Lung (tissue), 12 donors: ENCODE results near the gene SLC16A5. TPM values are rescaled to one million over a fixed set of nuclear protein-coding genes. Genes with fewer than 3 reads are reported as not detected.

Experiments used
- ATAC-seq: fragments of 200-7000 bp; cut with Tn5 transposase; one replicate; pipeline ENCODE4 v1.9.1; 2020; ENCODE audit warnings: moderate number of reproducible peaks; ENCODE audit not compliant: insufficient read depth, low FRiP score
- DNase-seq, 3 donors: peaks; one replicate each; pipeline ENCODE4 v3.0.0-alpha.2; 2013 to 2017
- H3K27ac ChIP-seq, 2 donors: one replicate each; pipeline ENCODE4 v1.5.1; 2013; ENCODE audit warnings: mild to moderate bottlenecking in 2 of 2, moderate library complexity in 2 of 2, control low read depth in 1 of 2, inconsistent platforms in 1 of 2, low read depth in 1 of 2, low read length in 1 of 2
- H3K27me3 ChIP-seq, 3 donors: one replicate each; pipeline ENCODE4 v1.5.1; 2013; ENCODE audit warnings: low read length in 2 of 3; ENCODE audit not compliant: control insufficient read depth in 3 of 3, insufficient read depth in 3 of 3
- H3K36me3 ChIP-seq, 4 donors: one replicate each; pipeline ENCODE4 v1.5.1; 2013; ENCODE audit warnings: low read length in 4 of 4, mild to moderate bottlenecking in 1 of 4, moderate library complexity in 1 of 4; ENCODE audit not compliant: control insufficient read depth in 4 of 4, insufficient read depth in 4 of 4
- H3K4me1 ChIP-seq, 5 donors: one replicate each; pipeline ENCODE4 v1.5.1; 2013; ENCODE audit warnings: low read length in 5 of 5, mild to moderate bottlenecking in 2 of 5, moderate library complexity in 1 of 5; ENCODE audit not compliant: control insufficient read depth in 5 of 5, insufficient read depth in 5 of 5
- H3K4me3 ChIP-seq: one replicate; pipeline ENCODE4 v1.5.1; 2013; ENCODE audit warnings: mild to moderate bottlenecking, control low read depth, moderate library complexity
- H3K9ac ChIP-seq, 2 donors: one replicate each; pipeline ENCODE4 v1.5.1; 2013; ENCODE audit warnings: low read length in 2 of 2, control low read depth in 1 of 2; ENCODE audit not compliant: insufficient read depth in 1 of 2
- H3K9me3 ChIP-seq, 4 donors: one replicate each; pipeline ENCODE4 v1.5.1; 2013; ENCODE audit warnings: low read length in 3 of 4, mild to moderate bottlenecking in 1 of 4, moderate library complexity in 1 of 4; ENCODE audit not compliant: control insufficient read depth in 4 of 4, insufficient read depth in 3 of 4
- WGBS, 2 donors: extraction: QIAGEN DNeasy Blood & Tissue Kit; methylation state at CpG; one replicate each; pipeline ENCODE4 v1.1.7; 2013; 5-methylcytosine and 5-hydroxymethylcytosine counted together
- polyA plus RNA-seq, 2 donors: library from polyadenylated mRNA; stranded (reverse); fragments of 200-250 nt; gene quantifications; one replicate each; pipeline ENCODE4 v1.2.1, GENCODE V29; 2013
- total RNA-seq, 2 donors: library from RNA; depleted of rRNA in 1 of 2; stranded (reverse); fragments of >200 nt in 1 of 2; gene quantifications; one replicate each; pipeline ENCODE4 v1.2.1, GENCODE V29; 2014 to 2021
- TF ChIP-seq, protein P1 (sequence below): IDR thresholded peaks from 2 replicates; pipeline ENCODE4 v1.5.1; 2012; ENCODE audit warnings: mild to moderate bottlenecking; ENCODE audit errors: control extremely low read depth, extremely low read depth
- donor health status: control.
- donor health status: control.
- donor health status: Bipolar disorder and iron deficiency.
- donor health status: healthy.
- donor health status: DM: yes; HTN: yes; CAD: no.

SLC16A5 gene
- total and polyA plus RNA-seq, 4 donors, result 27.9 to 74.0 (median 42.4) TPM

DNA sequence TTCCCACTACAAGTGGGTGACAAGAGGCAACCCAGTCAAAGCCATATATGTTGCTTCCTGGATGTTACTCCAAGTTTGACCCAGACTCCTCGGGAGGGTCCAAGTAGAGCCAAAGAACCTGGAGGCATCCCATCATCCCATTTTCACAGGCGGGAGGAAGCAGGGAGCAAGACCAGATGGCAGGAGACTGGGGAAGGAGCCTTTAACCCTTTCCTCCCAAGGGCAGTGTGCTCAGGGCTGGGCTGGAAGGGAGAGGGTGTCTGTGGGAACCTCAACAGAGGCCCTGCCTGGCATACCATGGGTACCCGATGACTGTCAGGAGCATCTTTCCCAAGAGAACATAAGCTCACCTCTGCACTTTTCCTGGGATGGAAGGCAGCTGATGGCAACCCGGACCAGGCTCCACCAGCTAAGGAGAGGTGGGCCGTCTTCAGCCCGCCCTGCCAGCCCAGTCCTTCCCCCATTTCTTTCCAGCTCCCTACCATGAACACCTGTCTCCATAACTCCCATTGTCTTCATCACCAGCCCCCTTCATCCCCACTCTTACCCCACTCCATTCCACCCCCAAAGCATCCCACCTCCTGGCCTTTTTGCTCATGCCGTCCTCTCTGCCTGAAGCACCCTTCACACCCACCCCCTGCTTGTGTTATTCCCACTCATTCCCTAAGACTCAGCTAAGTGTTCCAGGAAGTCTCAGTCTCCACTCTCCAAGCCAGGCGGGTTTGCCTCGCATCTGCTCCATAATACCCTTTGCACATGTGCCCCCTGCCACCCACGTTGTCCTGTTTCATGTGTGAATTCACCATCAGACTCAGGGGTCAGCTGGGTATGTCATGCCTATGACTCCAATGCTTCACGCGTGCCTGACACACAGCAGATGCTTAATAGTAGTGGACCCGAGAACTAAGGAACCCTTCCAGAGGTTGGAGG lies 5.9 kb upstream of the SLC16A5 start:
- TF ChIP-seq, protein P1, sequence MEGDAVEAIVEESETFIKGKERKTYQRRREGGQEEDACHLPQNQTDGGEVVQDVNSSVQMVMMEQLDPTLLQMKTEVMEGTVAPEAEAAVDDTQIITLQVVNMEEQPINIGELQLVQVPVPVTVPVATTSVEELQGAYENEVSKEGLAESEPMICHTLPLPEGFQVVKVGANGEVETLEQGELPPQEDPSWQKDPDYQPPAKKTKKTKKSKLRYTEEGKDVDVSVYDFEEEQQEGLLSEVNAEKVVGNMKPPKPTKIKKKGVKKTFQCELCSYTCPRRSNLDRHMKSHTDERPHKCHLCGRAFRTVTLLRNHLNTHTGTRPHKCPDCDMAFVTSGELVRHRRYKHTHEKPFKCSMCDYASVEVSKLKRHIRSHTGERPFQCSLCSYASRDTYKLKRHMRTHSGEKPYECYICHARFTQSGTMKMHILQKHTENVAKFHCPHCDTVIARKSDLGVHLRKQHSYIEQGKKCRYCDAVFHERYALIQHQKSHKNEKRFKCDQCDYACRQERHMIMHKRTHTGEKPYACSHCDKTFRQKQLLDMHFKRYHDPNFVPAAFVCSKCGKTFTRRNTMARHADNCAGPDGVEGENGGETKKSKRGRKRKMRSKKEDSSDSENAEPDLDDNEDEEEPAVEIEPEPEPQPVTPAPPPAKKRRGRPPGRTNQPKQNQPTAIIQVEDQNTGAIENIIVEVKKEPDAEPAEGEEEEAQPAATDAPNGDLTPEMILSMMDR, result no peak
- Histone ChIP-seq H3K4me3 (no peak overlapping the region), H3K36me3 (no peaks in the 10 kb centered on the region), H3K27ac (no peak overlapping the region), H3K9ac (no peak overlapping the region), H3K9me3 (no peaks in the 10 kb centered on the region), H3K27me3 (no peaks in the 10 kb centered on the region), H3K4me1 (peaks cover 0 to 30% (median 16%) of the 10 kb centered on the region in 5 donors)
- WGBS, 2 donors, result 77 to 89% methylated on average over 13 of the region's 13 CpGs
- ATAC-seq (no peak), DNase-seq (no peak)

DNA sequence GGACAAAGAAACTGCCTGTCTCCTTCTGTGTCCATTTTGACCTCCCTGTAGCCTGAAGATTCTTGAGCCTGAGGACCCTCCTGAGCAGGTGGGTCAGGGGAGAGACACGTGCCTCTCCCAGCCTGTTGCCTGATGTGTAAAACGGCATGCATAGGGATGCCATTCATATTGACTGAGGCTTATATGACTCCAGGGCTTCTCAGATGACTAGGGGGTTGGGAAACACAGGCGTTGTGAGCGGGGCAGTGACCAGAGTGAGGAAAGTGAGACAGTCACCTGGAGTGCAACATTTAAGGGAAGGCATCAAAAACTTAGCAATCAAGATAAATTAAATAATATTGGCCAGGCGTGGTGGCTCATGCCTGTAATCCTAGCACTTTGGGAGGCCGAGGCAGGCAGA lies 5.1 kb upstream of the SLC16A5 start:
- TF ChIP-seq, protein P1, result no peak
- ATAC-seq (no peak), DNase-seq (no peak)
- Histone ChIP-seq H3K27me3 (no peaks in the 10 kb centered on the region), H3K36me3 (no peaks in the 10 kb centered on the region), H3K4me1 (peaks cover 0 to 28% (median 12%) of the 10 kb centered on the region in 5 donors), H3K9ac (no peak overlapping the region), H3K9me3 (no peaks in the 10 kb centered on the region), H3K27ac (no peak overlapping the region), H3K4me3 (no peak overlapping the region)
- WGBS, 2 donors, result 86 to 92% methylated on average over 6 of the region's 6 CpGs

DNA sequence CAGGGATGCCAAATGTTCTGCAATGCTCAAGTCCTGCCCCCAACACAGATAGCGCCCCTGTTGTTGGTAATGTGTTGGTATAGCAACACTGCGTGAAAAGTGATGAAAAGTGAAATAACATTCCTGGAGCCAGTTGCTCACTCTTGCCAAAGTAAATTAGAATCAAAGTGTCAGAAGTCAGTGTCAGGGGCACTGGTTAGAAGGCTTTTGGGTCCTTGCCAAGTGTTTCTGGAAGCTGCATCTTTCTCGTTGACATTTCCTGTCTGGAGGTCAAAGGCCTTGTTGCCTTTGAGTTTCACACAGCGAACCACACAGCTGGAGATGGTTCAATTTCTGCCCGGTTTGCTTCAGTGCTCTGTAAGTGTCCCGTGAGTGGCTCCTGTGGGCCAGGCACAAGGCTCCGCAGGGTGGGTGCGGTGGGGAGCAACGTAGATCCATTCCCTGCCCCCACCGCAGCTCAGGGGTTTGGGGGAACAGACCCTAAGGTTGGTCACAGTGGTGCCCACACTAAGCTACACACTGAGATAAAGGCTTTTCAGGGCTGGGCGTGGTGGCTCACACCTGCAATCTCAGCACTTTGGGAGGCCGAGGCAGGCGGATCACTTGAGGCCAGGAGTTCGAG lies 3.6 kb upstream of the SLC16A5 start:
- Histone ChIP-seq H3K36me3 (no peaks in the 10 kb centered on the region), H3K9ac (peak overlapping the region in 1 of 2 donors; percentile 38), H3K9me3 (no peaks in the 10 kb centered on the region), H3K27me3 (no peaks in the 10 kb centered on the region), H3K4me3 (no peak overlapping the region), H3K27ac (peak overlapping the region in 1 of 2 donors; percentile 72), H3K4me1 (peaks cover 0 to 30% (median 4%) of the 10 kb centered on the region in 5 donors)
- 59 to 62% methylated on average over 14 of the region's 14 CpGs for WGBS, 2 donors
- DNase-seq (peak; percentile 63 to 74 (median 70)), ATAC-seq (no peak)
- TF ChIP-seq, protein P1, result no peak
